GM20431 (cell line): ENCODE data around the gene NRXN3.

Experiments used
- in situ Hi-C: fragments of 300-500 bp; cut with MseI, MboI; formaldehyde crosslinking; loops from one replicate; pipeline ENCODE4 v1.15.0; 2020; ENCODE audit warnings: low sequenced_read_pairs; ENCODE audit not compliant: unreplicated experiment

Gene NRXN3

DNA sequence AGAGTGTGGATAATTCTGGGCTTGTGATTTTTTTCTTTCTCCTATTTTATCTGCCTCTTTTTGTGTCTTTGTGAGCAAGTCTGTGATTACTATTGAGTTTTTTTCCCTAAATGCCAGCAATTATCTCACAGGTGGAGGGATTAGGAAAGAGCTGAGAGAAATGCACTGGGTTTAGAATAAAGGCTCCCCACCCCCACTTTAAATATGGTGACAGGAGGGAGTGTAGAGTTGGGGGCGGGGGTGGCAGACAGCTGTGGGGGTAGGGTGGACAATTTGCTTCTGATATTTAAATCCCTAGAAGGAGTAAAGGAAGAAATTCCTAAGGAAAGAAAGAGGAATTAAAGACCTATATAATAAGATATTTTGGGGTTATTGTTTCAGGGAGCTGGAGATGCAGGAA, 145.9 kb downstream of the NRXN3 start:
- in situ Hi-C loops: no loop called here

DNA sequence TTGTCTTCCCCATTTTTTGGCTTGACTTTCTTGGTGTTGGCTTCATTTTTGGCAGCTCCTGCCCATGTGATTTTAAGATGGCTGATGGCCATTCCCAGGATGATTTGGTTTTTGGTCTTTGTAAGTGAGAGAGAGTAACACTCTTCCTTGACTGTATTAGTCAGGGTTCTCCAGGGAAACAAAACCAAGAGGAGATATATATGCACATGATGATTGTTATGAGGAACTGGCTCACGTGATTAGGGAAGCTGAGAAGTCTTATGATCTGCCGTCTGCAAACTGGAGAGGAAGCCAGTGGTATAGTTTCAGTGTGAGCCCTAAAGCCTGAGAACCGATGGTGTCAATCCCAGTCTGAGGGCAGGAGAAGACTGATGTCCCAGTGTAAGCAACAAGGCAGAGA, 146.6 kb downstream of the NRXN3 start:
- in situ Hi-C loops: no loop called here

DNA sequence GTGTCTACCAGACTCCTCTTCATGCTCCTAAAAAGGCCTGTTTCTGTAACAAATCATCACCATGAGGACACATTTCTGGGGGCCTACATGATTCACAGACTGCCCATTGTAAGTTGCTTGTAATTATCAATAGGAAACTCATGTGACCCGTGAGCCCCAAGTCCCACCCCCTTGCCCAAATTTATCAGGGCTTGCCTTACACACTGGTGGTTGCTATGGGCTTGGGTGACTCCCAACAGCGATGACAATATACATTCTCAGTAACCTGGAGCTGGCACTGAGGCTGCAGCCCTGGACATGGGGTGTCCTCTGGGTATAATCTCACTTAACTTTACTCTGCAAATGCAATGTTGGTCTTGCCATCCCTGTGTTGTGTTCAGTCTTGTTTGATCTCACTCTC, 149.2 kb downstream of the NRXN3 start:
- in situ Hi-C loops: no loop called here

GRCh38 chr14:78319887-78320635, 149.9 kb downstream of the NRXN3 start:
- in situ Hi-C loops: no loop called here

GRCh38 chr14:78324353-78324752, 154.2 kb downstream of the NRXN3 start:
- in situ Hi-C loops: no loop called here

GRCh38 chr14:78325911-78326310, 155.7 kb downstream of the NRXN3 start:
- in situ Hi-C loops: no loop called here

- in situ Hi-C loops: no loop called here
These were observed 157.5 kb downstream of the NRXN3 start for GRCh38 chr14:78327426-78328221.

DNA sequence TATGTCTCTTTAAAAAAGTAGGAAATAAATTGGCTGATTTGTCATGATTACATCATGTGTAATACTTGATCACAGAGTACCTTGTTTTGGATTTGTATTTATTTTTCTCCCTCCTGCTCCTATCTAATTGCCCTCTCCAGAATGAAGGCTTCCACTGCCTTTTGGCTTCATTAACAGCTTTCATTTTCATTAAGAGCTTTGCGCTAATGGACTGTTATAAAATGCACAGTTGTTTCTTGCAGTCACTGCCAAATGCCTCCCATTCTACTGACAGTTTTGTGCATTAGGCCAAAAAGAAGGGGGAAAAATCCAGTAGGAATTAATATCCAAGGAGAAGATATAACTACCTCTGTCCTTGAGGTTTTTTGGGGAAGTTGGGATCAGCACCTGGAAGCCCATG, 159.2 kb downstream of the NRXN3 start:
- in situ Hi-C loops: no loop called here

GRCh38 chr14:78335531-78335930, 165.4 kb downstream of the NRXN3 start:
- in situ Hi-C loops: no loop called here

DNA sequence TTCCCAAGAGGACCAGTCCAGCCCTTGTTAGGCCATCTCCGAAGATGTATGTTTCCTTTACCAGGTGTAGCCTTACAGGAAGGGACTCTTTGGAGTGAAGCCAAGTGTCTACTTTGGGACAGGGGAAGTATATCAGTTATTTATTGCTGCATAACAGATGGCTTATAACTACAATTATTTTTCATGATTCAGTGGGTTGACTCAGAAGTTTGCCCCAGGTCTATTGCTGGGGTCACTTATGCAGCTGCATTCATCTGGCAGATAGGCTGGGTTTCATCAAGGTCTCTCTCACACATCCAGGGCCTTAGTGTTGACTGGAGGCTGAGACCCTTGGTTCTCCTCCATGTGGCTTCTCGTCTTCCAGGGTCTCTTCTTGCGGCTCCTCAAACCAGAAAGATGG, 170.1 kb downstream of the NRXN3 start:
- in situ Hi-C loops: no loop called here

DNA sequence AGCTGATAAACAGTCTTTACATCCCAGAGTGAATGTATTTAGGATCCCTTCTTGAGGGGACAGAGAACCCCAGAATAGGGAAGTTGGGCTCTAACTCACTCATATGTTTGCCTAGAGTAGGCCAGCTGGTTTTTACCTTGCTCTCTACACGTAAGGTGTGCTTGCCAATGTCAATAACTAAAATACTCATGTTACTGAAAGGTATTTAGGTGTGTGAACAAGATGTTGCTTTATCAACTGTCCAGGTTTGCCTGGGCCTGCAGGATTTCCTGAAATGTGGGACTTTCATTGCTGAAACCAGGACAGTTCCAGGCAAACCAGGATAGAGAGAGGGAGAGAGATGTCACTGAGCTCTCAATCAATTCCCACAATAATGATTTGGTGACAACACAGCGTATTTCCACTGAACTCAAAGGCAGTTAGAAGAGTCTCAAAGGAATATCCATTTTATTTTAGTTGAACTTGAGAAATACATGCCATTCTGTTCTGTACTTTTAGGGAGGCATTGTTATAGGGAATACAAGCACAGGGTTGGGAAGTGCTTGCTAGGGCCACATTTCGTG, 171.7 kb downstream of the NRXN3 start:
- in situ Hi-C loops: no loop called here

DNA sequence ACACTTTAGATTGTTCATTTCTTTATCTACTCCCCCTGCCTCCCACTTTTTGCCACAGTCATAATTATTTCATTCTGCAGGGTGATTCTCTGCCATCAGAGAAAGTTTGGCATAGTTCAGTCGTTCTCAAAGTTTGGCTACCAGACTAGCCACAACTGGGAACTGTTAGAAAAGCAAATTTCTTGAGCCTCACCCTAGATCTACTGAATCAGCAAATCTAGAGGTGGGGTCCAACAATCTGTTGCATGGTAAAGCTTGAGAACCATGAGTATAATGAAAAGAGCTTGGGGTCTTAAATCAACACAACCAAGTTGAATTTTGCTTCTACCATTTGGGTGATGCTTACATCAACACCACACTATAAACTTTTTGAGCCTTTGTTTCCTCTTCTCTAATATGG, 172.7 kb downstream of the NRXN3 start:
- in situ Hi-C loops: no loop called here

GRCh38 chr14:78344290-78344689, 174.1 kb downstream of the NRXN3 start:
- in situ Hi-C loops: no loop called here

GRCh38 chr14:78345131-78345744, 175.1 kb downstream of the NRXN3 start:
- in situ Hi-C loops: no loop called here

DNA sequence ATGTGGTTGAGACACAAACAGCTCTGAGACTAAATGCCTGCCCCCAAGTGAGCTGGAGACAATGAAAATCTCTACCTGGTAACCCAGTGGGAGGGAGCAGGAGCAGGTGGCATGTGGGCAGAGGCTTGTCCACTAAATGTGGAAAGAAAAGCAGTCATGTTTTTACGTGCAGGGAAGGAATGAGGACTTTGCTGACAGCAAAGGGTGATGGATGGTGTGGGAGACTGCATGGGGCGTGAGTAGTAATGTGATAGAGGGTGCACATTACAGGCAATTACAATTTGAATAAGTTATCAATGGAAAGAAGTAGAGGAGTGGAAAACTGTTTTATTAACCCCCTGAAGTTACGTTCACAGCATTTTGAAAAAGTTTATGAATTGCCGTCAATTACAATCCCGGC, 176.6 kb downstream of the NRXN3 start:
- in situ Hi-C loops: no loop called here

DNA sequence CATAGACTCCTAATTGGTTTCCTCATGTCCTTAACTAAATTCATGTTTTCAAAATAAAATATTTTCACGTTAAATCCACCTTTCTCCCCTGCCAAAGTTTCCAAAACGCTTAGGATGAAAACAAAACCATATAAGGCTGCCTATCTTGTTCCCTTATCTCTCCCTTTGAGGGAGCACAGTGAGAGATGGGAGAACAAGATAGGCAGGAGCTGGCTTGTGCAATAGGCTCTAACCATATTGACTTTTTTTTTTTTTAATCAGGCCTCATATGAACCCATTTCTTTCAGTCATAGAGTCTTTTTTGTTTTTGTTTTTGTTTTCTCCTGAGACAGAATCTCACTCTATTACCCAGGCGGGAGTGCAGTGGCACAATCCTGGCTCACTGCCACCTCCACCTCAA, 184.9 kb downstream of the NRXN3 start:
- in situ Hi-C loops: no loop called here

- in situ Hi-C loops: no loop called here
These were observed 186.2 kb downstream of the NRXN3 start for GRCh38 chr14:78356391-78356790.

- in situ Hi-C loops: no loop called here
These were observed 188.4 kb downstream of the NRXN3 start for GRCh38 chr14:78358591-78358990.

- in situ Hi-C loops: no loop called here
These were observed 189.4 kb downstream of the NRXN3 start for GRCh38 chr14:78359581-78359980.

DNA sequence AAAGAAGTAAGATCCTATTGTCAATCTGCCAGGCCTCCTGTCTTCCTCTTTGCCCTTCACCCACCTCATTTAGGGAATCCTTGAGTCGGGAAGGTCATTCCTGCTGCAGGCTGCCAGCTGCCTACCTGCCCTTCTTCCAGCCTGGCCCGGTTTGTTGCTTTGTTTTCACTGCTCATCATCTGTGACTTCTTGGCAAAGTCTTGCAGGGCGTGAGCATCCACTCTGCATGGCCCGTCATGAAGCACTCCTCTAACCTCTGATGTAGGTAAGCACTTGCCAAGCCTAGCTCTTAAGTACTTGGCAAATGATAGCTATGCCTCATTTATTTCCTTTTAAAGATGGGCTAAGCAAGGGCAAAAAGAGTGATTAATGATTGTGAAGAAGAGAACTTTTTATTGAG, 192.8 kb downstream of the NRXN3 start:
- in situ Hi-C loops: no loop called here

- in situ Hi-C loops: no loop called here
These were observed 197.2 kb downstream of the NRXN3 start for GRCh38 chr14:78367355-78367754.
